EL (cell line): ENCODE results near the gene PTPN21.

Experiments used
- DNase-seq: peaks from one replicate; pipeline ENCODE4 v3.0.0-alpha.2; 2016

Gene PTPN21

DNA sequence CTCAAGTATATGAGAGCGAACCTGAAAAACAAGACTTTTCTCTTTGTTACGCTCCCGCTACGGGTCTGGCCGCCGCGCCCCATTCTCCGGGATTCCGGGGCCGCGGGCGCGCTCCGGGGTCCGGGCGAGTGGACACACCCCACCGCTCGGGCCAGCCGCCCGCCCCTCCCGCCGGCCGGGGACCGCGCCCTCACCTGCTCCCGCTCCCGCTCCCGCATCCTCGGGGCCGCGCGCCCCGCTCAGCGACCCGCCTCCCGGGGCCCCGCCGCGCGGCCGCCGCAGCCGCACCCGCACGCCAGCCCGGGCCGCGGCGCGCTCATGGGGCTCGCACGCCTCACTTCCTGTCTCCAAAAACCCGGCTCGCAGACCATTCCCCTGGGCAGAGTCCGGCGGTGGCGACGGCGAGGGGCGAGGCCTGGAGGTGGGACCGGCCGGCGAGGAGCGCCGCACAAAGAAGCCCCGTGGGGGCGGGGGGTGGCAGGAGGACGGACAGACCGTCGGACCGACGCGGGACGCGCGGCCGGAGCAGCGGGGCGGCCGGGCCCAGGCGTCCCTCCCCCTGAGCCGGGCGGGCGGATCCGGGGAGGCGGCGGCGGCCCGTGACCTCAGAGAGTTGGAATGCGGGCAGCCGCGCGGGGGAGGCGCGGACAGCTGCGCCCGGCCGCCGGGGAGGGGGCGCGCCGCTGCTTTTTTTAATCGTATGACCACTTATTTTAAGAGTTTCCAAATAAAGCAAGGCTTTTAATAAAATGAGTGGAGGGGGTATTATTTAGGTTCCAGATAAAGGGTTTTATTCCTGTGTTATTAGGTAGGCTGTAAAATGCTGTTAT is at the start of gene PTPN21:
Gene PTPN21, minus strand, starts transcription at position 551 of the 830 bp plus-strand sequence. CDS start 4,590 bp downstream, outside the sequence.
- peak; percentile 79 for DNase-seq

DNA sequence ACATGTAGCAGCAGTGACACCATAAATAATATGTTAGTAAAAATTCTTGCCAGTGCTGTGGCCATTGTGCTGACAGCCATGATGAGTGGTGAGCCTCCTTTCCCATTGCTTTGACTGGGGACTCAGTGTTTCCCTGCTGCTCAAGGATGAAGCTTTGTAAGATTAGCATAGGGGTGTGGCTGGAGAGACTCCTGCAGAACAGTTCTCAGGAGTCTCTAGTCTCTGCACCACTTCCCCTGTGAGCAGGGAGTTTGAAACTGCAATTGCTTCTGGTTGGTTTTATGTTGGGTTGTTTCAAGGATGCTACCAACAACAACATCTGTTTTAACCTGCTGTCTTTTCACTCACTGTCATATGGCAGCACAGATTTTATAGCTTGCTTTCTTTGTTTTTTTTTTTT is 49.4 kb upstream of the PTPN21 start:
- DNase-seq: no peak

DNA sequence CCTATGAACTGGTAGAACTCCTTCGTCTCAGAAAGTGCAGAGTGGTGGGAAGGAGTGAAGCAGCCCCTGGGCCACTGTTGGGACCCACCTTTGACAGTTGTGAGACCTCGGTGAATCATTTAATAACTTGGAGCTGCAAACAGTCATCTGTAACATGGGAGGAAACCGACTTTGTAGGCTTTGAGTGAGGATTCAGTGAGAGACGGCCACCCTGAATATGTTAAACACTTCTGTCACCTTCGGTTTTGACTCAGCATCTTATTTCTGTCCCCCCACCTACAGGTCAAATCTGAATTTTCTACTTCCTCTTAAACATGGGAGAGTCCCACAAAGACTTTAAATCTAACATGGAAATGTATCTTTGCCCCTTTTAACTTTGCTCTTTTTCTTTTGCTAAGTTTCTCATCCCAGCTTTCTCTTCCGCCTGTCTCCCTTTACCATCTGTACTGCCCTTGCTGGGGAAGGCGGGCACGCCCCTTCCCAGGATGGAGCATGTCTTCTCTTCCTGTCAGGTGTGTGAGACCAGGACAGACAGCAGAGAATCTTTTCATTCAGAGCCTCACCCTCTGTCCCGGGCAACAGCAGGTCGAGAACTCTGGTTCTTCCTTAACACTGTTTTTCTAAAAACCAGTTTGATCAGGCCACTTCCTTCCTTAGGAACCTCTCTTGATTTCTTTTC is 45.1 kb upstream of the PTPN21 start:
- DNase-seq: no peak

DNA sequence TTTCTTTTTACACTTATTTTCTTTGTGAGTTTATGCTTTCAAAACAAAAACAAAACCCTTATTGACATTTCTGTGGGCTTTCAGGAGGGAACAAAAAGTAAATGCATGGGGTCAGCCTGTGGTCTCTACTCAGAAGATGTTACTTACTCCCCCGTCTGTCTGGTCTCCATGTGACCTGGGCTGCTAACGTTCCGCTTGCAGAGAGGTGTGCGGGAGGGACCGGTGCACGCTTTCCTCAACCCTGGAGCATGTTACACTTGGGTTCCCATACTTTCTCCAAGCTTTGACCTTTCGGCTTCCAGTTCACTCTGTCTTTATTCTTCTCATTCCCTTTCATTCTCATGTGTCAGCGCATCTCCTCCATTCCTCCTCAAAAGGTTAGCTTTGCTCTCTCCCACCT is 44.5 kb upstream of the PTPN21 start:
- no peak for DNase-seq

DNA sequence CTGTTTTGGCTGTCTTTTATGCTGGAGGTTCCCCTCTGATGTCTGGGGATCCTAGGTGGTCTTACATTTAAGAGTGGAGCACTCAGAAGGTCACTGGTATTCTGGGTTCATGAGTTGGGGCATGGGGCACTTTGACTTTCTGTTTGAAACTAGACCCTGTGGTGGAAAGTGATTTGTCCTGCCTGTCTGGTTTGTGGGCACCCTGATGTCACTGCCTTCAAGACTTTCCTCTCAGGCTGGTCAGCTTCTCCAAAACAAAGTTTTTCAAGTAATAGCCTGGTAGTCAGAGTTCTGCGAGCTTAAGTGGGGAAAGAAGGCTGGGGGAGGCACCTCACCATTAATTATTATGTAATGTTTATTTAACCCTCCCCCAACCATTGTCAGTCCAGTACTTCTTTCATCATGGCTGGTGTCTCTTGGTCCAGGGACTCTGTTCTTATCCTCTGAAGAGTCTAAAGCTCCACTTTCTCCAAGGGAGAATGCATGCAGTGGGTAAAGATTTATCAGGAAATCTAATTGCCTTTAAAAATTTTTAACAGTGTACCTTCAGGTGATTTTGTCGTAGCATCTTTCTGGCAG is 43.4 kb upstream of the PTPN21 start:
- DNase-seq: no peak

DNA sequence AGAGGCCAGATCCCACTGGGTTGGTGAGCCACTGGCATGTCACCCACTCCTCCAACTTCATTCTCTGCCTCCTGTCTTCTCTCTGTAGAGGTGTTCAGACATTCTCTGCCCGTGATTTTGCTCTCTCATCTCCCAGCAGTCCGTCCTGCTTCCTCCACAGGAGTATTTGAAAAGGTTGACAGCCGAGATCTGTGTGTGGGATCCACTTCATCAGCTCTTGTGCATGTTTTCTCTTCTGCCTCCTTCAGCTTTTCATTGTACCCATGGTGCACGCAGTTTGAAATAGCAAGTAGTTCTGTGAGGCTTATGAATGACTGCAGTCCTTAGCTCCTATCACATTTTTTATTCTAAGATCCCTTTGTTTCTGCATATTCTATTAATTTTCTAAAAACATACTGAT is 42.8 kb upstream of the PTPN21 start:
- no peak for DNase-seq

DNA sequence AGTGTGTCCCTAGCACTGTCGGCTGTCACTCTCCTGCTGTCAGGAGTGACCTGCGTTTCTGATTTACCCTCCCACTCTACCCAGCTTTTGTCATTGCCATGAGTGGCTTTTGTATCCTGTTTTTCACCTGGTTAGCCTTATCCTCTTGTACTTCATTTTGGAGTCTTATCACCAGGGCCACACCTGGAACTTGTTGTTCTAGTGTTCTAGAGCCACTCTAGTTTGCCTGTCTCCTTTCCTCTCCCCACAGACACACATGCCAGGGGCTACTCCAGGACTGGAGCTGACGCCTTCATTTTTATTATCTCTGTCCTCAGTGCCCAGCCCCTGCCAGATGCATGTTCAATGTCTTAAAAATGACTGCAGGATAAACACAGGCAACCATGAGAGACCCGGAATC is 42.2 kb upstream of the PTPN21 start:
- DNase-seq: no peak

DNA sequence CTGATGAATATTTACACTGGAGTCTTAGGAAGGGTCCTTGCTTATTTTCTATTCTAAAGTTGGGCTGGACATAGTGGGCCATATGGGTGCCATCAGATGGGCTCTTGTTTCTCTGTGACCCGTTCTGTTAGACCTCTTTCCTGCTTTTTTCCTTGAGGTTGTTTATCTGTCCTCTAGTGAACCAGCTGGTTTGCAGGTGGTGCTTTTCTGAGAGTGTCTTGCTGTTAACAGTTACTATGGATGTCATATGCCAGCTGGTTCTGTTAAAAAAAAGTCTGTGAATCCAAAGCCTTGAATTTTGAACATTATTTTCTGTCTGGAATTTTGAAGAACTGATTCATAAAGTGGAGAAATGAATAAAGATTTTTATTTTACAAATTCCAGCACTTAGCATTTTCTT is 37.2 kb upstream of the PTPN21 start:
- no peak for DNase-seq

DNA sequence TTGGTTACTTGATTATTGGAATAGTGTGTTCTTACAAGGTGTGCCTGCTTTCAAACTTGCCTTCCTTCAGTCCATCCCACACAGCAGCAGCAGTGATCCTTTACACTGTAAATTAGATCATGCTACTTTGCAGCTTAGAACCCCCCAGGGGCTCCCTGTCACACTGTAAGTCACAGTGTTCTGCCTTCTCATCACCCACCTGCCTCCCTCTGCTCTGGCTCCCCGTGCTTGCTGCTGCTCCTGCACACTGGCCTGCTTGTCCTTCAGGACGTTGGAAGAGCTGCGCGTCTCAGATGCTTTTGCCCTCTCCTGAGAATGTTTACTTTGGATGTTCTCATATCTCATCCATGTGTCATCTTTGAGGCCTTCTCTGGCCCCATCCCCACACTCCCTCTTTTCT is 35.4 kb upstream of the PTPN21 start:
- DNase-seq: peak; percentile 28

DNA sequence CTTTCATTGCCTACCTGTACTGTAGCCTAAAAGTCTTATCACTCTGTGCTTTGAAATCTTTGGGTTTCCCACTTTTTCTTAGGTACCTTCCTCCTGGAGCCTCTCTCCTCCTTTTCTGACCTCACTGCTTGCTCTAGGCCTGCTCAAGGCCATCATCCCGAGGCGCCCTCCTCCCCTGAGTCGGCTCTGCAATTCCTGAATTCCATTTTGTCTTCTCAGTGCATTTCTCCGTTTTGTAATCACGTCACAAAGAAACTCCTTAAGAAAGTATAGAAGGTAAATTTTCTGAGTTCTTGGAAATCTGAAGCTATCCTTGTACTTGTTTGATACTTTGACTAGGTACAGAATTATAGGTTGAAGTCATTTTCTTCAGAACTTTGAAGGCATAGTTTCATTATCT is 33.3 kb upstream of the PTPN21 start:
- DNase-seq: no peak

DNA sequence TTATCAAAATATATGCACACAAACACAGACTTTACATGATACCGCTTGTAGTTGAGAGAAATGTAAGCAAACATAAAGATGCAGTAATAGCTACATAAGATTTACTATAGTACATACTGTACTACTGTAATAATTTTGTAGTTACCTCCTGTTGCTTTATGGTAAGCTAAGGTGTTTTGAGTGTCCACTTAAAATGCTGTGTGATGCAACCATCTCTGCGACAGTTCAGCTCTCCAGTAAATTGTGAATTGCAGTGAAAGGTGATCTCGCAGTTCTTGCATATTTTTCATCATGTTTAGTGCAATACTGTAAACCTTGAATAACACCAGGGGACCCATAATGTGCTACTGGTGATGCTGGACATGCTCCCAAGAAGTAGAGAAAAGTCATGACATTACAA is 29.6 kb upstream of the PTPN21 start:
- DNase-seq: no peak

DNA sequence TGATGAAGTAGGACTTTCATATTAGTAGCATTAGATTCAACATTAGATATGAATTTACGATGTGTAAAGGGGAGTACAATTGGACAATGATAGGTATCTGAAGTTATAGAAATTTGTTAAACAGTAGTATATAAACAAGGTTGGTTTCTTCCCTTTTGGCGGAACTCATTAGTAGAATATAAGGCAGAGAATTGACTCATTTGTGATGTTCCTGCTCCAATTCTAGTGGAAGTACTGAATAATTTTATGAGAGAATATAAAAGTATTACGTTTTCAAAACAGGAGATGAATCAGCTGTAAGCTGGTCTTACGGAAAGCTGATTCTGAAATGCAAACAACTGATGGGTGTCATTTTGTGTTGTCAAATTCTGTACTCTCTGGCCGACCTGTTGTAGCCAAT is 21.4 kb upstream of the PTPN21 start:
- no peak for DNase-seq

DNA sequence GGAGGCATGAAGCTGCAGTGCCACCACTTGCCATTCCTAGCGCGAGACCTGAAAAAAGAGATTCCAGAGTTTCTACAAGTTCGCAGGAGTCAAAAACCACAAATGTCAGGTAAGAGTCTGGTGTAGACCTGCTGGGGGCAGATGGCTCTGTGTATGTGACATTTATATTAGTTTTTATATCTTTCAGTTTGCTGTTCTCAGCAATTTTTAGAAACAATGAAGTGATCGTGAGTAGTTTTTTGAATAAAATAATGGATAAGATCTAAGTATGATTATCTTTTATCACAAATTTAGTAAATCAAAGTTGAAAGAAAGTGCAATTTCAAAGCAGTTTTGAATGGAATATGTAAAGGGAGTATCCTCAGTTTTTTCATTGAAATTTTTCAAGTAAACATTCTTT is 17.3 kb upstream of the PTPN21 start:
- DNase-seq: no peak

DNA sequence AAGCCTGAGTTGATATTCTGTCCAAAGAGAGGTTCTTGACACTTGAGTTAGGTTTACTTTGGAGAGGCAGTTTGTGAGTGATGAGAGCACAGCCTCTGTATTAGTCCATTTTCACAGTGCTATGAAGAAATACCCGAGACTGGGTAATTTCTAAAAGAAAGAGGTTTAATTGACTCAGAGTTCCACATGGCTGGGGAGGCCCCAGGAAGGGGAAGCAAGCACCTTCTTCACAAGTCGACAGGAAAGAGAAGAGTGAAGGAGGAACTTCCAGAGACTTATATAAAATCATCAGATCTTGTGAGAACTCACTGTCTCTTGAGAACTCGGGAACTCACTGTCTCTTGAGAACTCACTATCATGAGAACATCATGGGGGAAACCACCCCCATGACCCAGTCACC is 13.4 kb upstream of the PTPN21 start:
- no peak for DNase-seq

DNA sequence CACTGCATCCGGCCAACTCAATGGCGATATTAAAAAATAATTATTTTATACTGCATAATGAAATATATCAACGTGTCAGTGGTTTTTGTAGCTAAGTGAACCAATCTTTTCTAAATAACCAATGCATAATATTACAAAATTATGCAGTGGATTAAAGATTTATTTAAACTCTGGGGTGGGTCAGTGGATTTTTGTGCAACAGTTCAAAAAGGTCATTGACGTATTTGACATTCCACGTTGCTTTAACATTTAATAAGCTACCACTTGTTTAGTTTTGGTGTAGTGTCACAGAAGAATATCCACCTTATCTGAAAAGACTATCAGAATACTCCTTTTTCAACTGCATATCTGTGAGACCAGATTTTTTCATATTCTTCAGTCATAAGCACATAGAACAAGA is 10.6 kb upstream of the PTPN21 start:
- no peak for DNase-seq

DNA sequence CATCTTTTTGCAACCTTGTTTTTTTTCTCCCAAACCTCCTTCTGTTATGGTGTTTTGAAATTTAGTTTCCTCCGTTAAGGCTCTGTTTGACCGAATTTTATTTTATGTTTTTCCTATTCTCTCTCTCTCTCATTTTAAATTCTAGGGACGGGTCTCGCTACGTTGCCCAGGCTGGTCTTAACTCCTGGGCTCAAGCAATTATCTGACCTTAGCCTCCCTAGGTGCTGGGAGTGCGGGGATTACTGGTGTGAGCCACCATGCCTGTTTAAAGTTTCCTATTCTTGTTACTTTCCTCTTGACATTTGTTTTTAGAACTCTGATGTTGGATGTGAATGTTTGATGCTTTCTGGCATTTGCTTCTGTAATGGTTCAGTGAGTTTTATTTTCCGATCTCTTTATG is 9.0 kb upstream of the PTPN21 start:
- DNase-seq: no peak

DNA sequence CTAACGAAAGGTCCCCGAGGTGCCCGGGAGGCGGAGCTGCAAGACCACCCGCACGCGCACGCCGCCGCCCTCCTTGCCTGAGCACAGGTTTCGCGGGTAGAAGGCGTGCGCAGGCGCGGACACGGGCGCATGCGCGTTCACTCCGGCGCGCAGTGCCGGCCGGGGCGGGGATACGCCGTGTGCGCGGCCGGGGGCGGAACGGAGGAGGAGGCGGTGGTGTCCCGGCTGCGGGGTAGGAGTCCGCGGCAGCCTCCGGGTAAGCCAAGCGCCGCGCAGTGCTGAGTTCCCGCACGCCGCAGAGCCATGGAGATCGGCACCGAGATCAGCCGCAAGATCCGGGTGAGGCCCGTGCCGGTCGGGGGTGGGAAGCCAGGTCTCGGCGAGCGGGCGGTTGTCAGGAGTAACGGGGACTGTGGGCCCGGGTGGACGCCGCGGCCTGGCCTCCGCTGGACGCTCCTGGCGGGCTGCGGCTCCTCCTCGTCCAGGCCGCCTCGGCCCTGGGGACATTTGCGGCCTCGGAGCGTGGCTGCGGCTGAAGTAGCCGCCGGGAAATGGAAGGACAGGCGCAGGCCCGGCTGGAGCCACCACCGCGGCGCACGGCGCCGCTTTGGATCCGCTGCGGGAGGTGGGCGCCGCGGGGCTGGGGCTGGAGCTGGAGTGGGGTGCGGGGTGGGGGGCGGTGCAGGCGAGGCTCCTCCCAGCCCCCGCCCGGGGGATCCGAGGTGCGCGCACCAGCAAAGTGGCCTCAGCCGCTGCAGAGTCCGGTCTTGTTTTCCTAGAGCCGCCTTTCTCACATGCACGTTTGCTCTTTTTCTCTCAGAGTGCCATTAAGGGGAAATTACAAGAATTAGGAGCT is 8.3 kb upstream of the PTPN21 start, which contains the start of gene ZC3H14:
Gene ZC3H14, plus strand, starts transcription at position 207 of the 856 bp plus-strand sequence. Its CDS starts 97 bp downstream, at position 304.
- peak; percentile 89 for DNase-seq

DNA sequence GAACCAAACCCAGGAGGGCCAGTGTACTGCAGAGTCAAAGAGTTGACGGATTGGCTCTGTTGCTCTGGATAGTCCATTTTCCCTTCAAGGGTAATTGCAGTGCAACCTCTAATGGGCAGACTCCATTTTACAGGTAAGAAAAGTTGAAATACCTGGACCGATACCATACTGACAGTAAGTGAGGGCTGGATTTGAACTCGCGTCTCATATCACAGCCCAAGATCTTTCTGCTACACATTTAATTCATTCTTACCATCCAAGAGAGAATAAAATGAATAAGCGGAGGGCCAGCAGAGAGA is 7.7 kb upstream of the PTPN21 start:
- no peak for DNase-seq

DNA sequence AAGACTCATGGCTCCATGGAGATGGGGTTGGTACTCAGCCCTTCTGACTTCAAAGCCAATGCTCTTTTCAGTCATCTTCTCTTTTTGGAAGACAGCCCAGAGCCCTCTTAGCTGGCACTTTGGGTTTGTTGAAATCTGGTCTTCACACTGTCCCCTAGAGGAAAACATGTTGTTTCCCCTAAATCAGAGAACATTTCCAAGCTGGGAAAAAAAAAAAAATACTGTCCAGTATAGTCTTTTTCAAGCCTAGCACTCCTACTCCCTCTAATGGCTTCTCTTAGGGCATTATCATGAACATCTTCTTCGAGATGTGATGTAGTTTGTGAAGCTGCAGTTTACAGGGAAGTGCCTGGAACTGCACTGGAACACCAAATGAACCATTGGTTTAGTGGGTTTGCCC is 5.0 kb upstream of the PTPN21 start:
- peak; percentile 69 for DNase-seq

DNA sequence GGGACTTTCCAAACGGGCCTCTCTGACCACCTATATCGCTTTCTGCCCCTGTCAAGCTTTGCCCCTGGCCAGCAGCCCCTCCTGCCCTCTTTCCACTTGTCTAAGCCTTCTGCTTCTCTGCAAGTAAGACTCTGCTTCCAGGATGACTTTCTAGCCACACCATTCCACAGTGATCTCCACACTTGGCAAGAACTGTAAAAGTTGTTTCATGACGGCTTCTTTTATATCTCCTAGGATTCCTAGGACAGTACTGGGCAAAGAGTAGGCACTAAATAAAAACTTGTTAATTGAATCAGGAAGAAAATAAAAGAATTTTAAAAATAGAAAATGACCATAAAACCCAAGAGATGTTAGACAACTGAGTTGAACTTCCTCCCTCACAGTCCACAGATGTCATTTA is 1.8 kb upstream of the PTPN21 start:
- DNase-seq: no peak

DNA sequence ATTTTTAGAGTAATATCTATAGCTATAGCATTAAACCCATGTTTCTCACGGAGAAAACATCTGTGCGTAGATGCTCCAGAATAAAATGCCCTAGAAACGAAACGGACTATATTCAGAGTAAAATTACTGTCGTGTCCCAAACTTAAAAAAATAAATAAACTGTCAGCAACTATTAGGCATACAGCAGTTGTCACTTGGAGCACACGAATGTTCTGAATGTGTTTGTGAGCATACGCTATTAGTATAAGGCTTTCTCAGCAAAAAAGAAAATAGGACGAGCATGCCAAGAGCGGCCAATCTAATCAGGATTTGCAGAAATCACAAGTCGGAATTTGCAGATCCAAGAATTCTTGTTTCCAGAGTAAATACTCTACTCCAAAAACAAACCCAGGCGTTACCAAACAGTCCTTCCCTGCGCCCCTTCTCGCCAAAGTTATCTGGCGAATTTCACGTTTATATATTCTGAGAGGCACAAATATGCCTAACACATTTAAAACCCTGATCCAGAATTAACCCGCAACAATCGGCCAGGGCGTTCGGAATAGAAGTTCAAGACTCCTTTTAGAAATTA is 836 bp downstream of the PTPN21 start:
- DNase-seq: peak; percentile 17

DNA sequence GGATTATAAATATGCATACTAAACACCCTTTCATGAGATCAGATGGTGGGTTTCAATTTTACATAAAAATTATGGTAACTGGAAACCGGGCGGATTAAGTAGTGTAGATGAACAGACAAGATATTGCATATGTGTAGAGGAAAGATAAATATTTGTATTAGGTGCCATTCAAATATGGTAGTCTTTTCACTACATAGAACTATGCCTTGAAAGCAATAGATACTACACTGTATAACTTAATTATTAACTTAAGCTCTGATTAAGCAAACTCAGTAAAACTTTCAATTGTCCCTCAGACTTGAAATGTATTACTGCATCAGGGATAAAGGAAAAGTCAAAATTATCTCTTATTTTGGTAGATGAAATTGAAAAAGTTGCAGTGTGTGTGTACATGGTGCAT is 1.9 kb downstream of the PTPN21 start:
- DNase-seq: no peak

DNA sequence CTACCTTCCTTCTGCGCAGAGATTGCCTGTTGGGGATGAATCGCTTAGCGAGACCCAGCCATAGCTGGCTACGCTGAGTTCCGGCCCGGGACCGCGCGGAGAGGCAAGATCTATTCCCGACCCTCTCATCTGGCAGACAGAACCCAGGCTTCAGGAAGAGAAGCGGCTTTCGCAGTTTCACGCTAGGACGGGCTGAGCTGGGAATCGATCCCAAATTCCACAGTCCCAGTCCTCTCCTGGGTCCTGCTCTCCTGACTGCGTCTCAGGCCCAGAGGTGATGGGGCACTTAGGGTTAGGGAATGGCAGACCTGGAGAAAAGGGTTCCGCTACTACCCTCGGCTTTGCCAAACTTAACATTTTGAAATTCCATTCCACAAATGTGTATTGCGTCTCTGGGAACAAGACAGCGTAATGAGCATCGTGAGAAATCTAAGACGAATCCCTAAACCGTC is 2.8 kb downstream of the PTPN21 start:
- peak; percentile 45 for DNase-seq
